ENCODE measurements around the gene CAMK2B. TPM values are rescaled to one million over a fixed set of nuclear protein-coding genes. Genes with fewer than 3 reads are reported as not detected.

The CAMK2B gene
- total RNA-seq, 2 donors from 2014 or later, result 1.2 to 3.5 TPM

GRCh38 chr7:44266526-44266925 lies 58.9 kb downstream of the CAMK2B start:
- intact Hi-C loops (cut with DNase I), result no loop called here
- no peak for DNase-seq (ENCODE audit: low spot score)

GRCh38 chr7:44265728-44266127 lies 59.7 kb downstream of the CAMK2B start:
- no peak for DNase-seq (ENCODE audit: low spot score)
- intact Hi-C loops (cut with DNase I), result no loop called here

- no peak for DNase-seq (ENCODE audit: low spot score)
- intact Hi-C loops (cut with DNase I), result no loop called here
Observed at GRCh38 chr7:44264221-44264931, 61.0 kb downstream of the CAMK2B start.

- intact Hi-C loops (cut with DNase I), result no loop called here
- no peak for DNase-seq (ENCODE audit: low spot score)
Observed at GRCh38 chr7:44263326-44264082, 61.9 kb downstream of the CAMK2B start.

GRCh38 chr7:44262031-44262430 lies 63.4 kb downstream of the CAMK2B start:
- intact Hi-C loops (cut with DNase I), result no loop called here
- DNase-seq (ENCODE audit: low spot score), result no peak

- no peak for DNase-seq (ENCODE audit: low spot score)
- intact Hi-C loops (cut with DNase I), result no loop called here
Observed at GRCh38 chr7:44261240-44261639, 64.2 kb downstream of the CAMK2B start.

GRCh38 chr7:44259547-44260457 lies 65.6 kb downstream of the CAMK2B start:
- DNase-seq (ENCODE audit: low spot score), result peak; percentile 93
- intact Hi-C loops (cut with DNase I), result no loop called here

GRCh38 chr7:44258865-44259546 lies 66.4 kb downstream of the CAMK2B start:
- intact Hi-C loops (cut with DNase I), result no loop called here
- DNase-seq (ENCODE audit: low spot score), result no peak

GRCh38 chr7:44258423-44258760 lies 67.0 kb downstream of the CAMK2B start:
- intact Hi-C loops (cut with DNase I), result no loop called here
- DNase-seq (ENCODE audit: low spot score), result no peak

- peak; percentile 94 for DNase-seq (ENCODE audit: low spot score)
- intact Hi-C loops (cut with DNase I), result no loop called here
Observed at GRCh38 chr7:44257618-44258422, 67.6 kb downstream of the CAMK2B start.

- no peak for DNase-seq (ENCODE audit: low spot score)
- intact Hi-C loops (cut with DNase I), result no loop called here
Observed at GRCh38 chr7:44257213-44257612, 68.2 kb downstream of the CAMK2B start.

GRCh38 chr7:44256459-44256858 lies 68.9 kb downstream of the CAMK2B start:
- no peak for DNase-seq (ENCODE audit: low spot score)
- intact Hi-C loops (cut with DNase I), result no loop called here

GRCh38 chr7:44251881-44252280 lies 73.5 kb downstream of the CAMK2B start:
- no peak for DNase-seq (ENCODE audit: low spot score)

GRCh38 chr7:44251269-44251668 lies 74.1 kb downstream of the CAMK2B start:
- DNase-seq (ENCODE audit: low spot score), result no peak
- intact Hi-C loops (cut with DNase I), result no loop called here

More at GRCh38 chr7:44251881-44252280, 73.5 kb downstream of the CAMK2B start:
- intact Hi-C loops (cut with DNase I), result no loop called here

GRCh38 chr7:44249639-44250234 lies 75.7 kb downstream of the CAMK2B start:
- DNase-seq (ENCODE audit: low spot score), result no peak
- intact Hi-C loops (cut with DNase I), result loop anchor here in 1 of 2 donors (5.0 to 10.0 kb wide), 2 partner anchors 58 to 315 kb away; no protein-coding TSS in a partner anchor

- intact Hi-C loops (cut with DNase I), result loop anchor here in 1 of 2 donors (5.0 to 10.0 kb wide), 2 partner anchors 59 to 317 kb away; no protein-coding TSS in a partner anchor
- no peak for DNase-seq (ENCODE audit: low spot score)
Observed at GRCh38 chr7:44247868-44248651, 77.3 kb downstream of the CAMK2B start.
